WERI-Rb-1 (cell line): ENCODE measurements around the gene CREB1.
"Not testable (repeated sequence)": the region's sequence is repeated elsewhere in the genome, so short reads cannot be mapped to it uniquely, and the experiment has no call there.

Experiments used
- DNase-seq: peaks from one replicate; pipeline ENCODE4 v3.0.0-alpha.2; 2020
- H3K27ac ChIP-seq: fragments of 250-450 bp; sonication (Bioruptor Pico); 2 replicates; pipeline ENCODE4 v1.5.1; 2020; ENCODE audit warnings: mild to moderate bottlenecking, moderate library complexity
- H3K27me3 ChIP-seq: fragments of 250-450 bp; sonication (Bioruptor Pico); 2 replicates; pipeline ENCODE4 v1.5.1; 2021; ENCODE audit warnings: mild to moderate bottlenecking, low read depth, moderate library complexity; ENCODE audit not compliant: insufficient read depth, severe bottlenecking
- H3K36me3 ChIP-seq: fragments of 250-450 bp; sonication (Bioruptor Pico); 2 replicates; pipeline ENCODE4 v1.5.1; 2020; ENCODE audit warnings: mild to moderate bottlenecking, moderate library complexity
- H3K4me3 ChIP-seq: 2 replicates; pipeline ENCODE4 v1.5.1; 2011; ENCODE audit warnings: low read depth, mild to moderate bottlenecking, control low read depth, low read length
- H3K9me3 ChIP-seq: fragments of 250-450 bp; sonication (Bioruptor Pico); 2 replicates; pipeline ENCODE4 v1.5.1; 2021; ENCODE audit warnings: mild to moderate bottlenecking, moderate library complexity; ENCODE audit not compliant: severe bottlenecking
- CTCF ChIP-seq: IDR thresholded peaks from 2 replicates; pipeline ENCODE4 v1.5.1; 2011; ENCODE audit warnings: low read depth, mild to moderate bottlenecking, control low read depth, inconsistent platforms, low read length

CREB1 gene

GRCh38 chr2:207491086-207491485 is 38.7 kb upstream of the CREB1 start:
- Histone ChIP-seq H3K36me3 (no peaks in the 10 kb centered on the region), H3K27ac (no peak overlapping the region), H3K9me3 (no peaks in the 10 kb centered on the region), H3K4me3 (no peak overlapping the region), H3K27me3 (no peaks in the 10 kb centered on the region)
- DNase-seq = no peak
- TF ChIP-seq CTCF = no peak

DNA sequence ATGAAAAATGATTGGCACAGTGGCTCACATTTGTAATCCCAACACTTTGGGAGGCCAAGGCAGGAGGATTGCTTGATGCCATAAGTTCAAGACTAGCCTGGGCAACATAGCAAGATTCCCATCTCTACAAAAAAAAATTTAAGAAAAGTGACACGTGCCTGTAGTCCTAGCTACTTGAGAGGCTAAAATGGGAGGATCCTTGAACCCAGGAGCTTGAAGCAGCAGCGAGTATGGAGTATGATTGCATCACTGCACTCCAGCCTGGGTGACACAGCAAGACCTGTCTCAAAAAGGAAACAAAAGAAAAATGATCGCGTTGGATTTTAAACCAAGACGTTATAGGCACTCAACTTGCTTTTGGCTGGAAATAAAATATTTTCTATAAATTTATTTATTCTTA is 37.8 kb upstream of the CREB1 start:
- no peak overlapping the region for H3K27ac ChIP-seq
- H3K4me3 ChIP-seq = no peak overlapping the region
- H3K9me3 ChIP-seq = no peaks in the 10 kb centered on the region
- no peak for TF ChIP-seq CTCF
- no peak for DNase-seq
- H3K36me3 ChIP-seq = no peaks in the 10 kb centered on the region
- H3K27me3 ChIP-seq = no peaks in the 10 kb centered on the region

GRCh38 chr2:207492461-207492860 is 37.3 kb upstream of the CREB1 start:
- Histone ChIP-seq H3K27me3 (no peaks in the 10 kb centered on the region), H3K4me3 (no peak overlapping the region), H3K36me3 (no peaks in the 10 kb centered on the region), H3K9me3 (no peaks in the 10 kb centered on the region), H3K27ac (no peak overlapping the region)
- DNase-seq = no peak
- TF ChIP-seq CTCF = no peak

GRCh38 chr2:207494137-207494536 is 35.6 kb upstream of the CREB1 start:
- no peak for DNase-seq
- no peak for TF ChIP-seq CTCF
- H3K9me3 ChIP-seq = no peaks in the 10 kb centered on the region

DNA sequence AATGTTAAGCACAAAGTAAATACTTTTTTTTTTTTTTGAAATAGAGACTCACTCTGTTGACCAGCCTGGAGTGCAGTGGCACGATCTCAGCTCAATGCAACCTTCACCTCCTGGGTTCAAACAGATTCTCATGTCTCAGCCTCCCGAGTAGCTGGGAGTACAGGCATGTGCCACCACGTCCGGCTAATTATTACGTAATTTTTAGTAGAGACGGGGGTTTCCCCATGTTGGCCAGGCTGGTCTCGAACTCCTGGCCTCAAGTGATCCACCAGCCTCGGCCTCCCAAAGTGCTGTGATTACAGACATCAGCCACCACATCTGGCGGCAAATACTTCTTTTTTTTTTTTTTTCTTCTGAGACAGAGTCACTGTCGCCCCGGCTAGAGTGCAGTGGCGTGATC is 32.8 kb upstream of the CREB1 start:
- not testable (repeated sequence) for H3K9me3 ChIP-seq, H3K4me3 ChIP-seq, H3K27me3 ChIP-seq, H3K27ac ChIP-seq, H3K36me3 ChIP-seq, DNase-seq

More at GRCh38 chr2:207494137-207494536, 35.6 kb upstream of the CREB1 start:
- Histone ChIP-seq H3K36me3 (no peaks in the 10 kb centered on the region), H3K27ac (no peak overlapping the region), H3K4me3 (no peak overlapping the region), H3K27me3 (no peaks in the 10 kb centered on the region)

GRCh38 chr2:207497596-207497995 is 32.2 kb upstream of the CREB1 start:
- H3K9me3 ChIP-seq = no peaks in the 10 kb centered on the region
- peak; percentile 27 for DNase-seq
- H3K27ac ChIP-seq = no peak overlapping the region
- no peak overlapping the region for H3K4me3 ChIP-seq
- no peaks in the 10 kb centered on the region for H3K27me3 ChIP-seq
- TF ChIP-seq CTCF = no peak
- H3K36me3 ChIP-seq = no peaks in the 10 kb centered on the region
